Measurements from ENCODE around the gene RPS3.

The RPS3 gene

GRCh38 chr11:75454987-75455386, 55.7 kb downstream of the RPS3 start:
- no peak for TF ChIP-seq EZH2phosphoT487 (IDR thresholded peaks at IDR 0.05; ENCODE audit: borderline replicate concordance, low read length)
- TF ChIP-seq, protein P1, sequence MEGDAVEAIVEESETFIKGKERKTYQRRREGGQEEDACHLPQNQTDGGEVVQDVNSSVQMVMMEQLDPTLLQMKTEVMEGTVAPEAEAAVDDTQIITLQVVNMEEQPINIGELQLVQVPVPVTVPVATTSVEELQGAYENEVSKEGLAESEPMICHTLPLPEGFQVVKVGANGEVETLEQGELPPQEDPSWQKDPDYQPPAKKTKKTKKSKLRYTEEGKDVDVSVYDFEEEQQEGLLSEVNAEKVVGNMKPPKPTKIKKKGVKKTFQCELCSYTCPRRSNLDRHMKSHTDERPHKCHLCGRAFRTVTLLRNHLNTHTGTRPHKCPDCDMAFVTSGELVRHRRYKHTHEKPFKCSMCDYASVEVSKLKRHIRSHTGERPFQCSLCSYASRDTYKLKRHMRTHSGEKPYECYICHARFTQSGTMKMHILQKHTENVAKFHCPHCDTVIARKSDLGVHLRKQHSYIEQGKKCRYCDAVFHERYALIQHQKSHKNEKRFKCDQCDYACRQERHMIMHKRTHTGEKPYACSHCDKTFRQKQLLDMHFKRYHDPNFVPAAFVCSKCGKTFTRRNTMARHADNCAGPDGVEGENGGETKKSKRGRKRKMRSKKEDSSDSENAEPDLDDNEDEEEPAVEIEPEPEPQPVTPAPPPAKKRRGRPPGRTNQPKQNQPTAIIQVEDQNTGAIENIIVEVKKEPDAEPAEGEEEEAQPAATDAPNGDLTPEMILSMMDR (IDR thresholded peaks at IDR 0.05; ENCODE audit: low read depth, low read length, poor library complexity, severe bottlenecking): no peak
- Histone ChIP-seq H3K79me2 (ENCODE audit: control insufficient read depth, low read length) (no peaks in the 10 kb centered on the region), H3K4me2 (ENCODE audit: low read length) (no peak overlapping the region), H3K9me3 (ENCODE audit: control insufficient read depth, insufficient read depth, low read length) (no peaks in the 10 kb centered on the region), H3K4me3 (ENCODE audit: low read length) (no peak overlapping the region), H3K4me1 (ENCODE audit: control insufficient read depth, low read length) (no peaks in the 10 kb centered on the region), H3F3A (ENCODE audit: control insufficient read depth, insufficient read depth) (no peaks in the 10 kb centered on the region), H3K36me3 (ENCODE audit: control insufficient read depth, low read length) (no peaks in the 10 kb centered on the region), H3K27me3 (ENCODE audit: control insufficient read depth, low read length) (no peaks in the 10 kb centered on the region), H3K9me2 (replicated peaks; ENCODE audit: control insufficient read depth, low read length) (no peaks in the 10 kb centered on the region), H4K20me1 (ENCODE audit: control insufficient read depth, insufficient read depth, low read depth, low read length) (no peaks in the 10 kb centered on the region), H3K27ac (ENCODE audit: low read depth, low read length) (no peak overlapping the region)
